Activated CD8-positive, alpha-beta memory T cell treated with anti-CD3 and anti-CD28 coated beads for 1 hour (primary cell): ENCODE results near the gene PLA2G3.
A peak's percentile ranks its signal among the peaks of the same experiment; 100 is the strongest.
"Not testable (repeated sequence)": the region's sequence is repeated elsewhere in the genome, so short reads cannot be mapped to it uniquely, and the experiment has no call there.

ENCODE experiments used
- DNase-seq, 2 donors: peaks; one replicate each; pipeline ENCODE4 v3.0.0-alpha.2; 2020; ENCODE audit warnings: low read depth in 1 of 2; ENCODE audit errors: extremely low read depth in 1 of 2

PLA2G3 gene

DNA sequence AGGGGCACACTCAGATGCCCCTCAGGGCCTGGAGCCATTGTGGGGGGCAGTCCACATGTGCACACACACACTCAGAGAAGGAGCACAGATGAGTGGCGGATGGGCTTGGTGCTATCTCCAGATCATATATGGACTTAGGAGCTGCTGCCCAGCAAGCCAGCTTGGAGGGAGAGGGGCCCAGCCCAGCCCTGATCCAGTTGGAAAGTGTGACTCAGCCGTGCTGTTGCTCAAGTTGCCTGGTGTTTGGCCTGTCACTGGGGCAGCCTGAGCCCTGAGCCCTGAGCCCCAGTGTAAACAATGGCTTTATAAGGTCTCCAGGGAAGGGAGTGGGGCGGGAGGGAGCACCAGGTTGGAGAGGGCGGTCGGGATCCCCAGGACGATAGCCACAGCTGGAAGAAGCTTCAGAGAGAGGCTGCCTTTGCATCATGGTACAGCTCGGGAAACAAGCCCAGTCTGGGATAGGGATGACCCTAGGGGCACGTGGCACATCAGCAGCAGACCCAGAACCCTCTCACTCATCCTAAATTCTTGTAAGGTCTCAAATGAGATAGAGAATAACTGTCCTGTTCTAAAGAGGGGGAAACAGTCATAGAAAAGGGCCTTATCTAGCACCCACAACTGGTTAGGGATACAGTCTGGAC, 37.7 kb downstream of the PLA2G3 start:
- DNase-seq, result no peak

DNA sequence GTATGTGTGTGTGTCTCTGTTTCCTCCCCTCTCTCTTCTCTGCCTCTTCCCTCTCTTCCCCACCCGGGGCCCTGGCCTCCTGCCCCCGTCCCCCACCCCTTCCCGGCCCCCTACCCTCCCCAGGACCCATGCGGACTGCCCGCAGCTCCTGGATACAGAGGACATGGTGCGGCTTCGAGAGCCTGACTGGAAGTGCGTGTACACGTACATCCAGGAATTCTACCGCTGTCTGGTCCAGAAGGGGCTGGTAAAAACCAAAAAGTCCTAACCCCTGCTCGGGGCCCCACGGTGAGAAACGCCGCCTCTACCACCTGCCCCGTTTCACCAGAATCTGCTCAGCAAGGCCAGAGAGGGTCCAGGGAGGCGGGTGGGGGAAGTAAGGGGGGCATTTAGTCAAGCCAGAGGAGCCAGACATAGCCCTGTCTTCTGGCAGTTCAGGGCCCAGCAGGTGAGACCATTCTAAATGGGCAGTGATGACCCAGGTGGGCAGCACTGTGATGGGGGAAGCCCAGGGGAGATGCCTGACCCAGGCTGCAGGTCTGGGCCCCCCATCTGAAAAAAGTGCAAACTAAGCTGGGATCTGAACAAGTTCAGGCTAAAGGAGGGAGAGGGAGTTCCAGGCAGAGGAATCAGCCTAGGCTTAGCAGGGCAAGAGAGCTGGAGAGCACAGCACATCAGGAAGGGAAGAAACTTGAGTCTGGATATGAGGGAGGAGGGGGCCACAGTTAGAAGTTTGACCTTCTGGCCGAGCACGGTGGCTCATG, 39.4 kb downstream of the PLA2G3 start:
- no peak for DNase-seq

DNA sequence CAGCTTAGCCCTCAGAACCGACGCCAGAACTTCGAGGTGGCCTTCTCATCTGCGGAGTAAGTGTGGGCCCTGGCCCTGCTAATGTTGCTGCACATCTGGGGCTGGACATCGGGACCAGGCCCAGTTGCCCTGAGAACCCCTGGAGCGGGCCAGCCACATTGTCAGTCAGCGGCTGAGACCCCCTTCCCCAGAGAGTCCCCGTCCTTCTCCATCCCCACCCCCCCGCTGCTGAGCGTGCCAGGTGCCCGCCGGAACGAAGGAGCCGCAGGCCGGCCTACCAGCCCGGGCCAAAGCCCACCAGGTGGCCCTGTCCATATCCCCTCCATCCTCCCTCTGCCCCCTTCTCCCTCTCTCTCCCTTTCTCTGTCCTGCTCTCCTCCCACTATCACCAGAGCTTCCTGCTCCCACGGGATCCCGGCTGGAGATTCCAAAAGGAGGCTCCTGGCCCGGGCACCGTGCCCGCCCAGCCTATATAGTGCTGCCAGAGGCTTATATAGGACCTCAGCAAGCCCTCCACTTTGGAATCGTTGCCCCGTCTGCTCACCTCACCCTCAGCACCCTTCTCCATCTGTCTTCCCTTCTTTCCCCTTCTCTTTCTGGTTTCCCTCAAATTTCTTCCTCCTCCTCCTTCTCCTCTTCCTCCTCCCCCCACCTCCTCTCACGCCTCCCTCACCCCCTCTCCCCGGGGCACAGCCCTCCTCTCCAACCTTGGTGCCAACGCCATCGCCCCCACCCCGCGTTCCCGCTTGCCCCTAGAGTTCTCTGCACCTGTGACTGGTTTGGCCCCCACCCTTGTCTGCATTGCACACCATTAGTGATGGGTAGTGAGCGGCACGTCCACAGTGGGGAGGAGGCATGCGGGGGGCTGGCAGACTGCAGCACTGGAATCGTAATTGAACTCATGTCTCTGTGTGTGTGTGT, 40.2 kb downstream of the PLA2G3 start:
- DNase-seq, result no peak

DNA sequence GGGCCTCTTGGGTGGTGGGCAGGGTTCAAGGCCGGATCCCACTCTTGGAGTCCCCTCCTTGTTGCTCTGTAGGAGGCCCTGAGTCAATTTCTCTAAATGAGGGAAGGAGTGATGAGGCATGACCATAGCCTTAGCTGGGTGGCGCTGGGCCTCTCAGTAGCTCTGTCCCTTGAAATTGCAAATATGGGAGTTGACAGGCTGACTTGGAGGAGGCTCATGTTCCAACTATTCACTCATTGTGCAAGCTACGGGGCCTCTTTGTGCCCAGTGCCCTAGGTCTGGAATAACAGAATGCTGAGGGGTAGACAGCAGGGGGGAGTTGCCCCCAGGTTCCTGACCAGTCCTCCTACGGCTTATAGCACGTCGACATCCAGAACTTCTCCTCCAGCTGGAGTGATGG, 40.9 kb downstream of the PLA2G3 start:
- no peak for DNase-seq

DNA sequence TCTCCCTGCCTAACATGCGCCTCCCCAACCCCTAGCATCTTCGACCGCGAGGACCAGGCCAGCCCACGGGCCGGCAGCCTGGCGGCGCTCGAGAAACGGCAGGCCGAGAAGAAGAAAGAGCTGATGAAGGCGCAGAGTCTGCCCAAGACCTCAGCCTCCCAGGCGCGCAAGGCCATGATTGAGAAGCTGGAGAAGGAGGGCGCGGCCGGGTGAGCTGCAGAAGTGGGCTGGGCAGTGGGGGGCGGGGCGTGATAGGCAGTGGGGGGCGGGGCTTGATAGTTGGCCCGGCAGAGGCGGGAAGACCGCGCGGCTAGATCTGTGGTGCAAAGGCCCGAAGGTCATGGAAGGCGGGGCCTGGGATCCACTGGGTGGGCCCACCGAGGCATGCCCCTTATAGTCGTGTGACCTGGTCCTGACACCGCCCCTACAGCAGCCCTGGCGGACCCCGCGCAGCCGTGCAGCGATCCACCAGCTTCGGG, 41.6 kb downstream of the PLA2G3 start:
- no peak for DNase-seq

DNA sequence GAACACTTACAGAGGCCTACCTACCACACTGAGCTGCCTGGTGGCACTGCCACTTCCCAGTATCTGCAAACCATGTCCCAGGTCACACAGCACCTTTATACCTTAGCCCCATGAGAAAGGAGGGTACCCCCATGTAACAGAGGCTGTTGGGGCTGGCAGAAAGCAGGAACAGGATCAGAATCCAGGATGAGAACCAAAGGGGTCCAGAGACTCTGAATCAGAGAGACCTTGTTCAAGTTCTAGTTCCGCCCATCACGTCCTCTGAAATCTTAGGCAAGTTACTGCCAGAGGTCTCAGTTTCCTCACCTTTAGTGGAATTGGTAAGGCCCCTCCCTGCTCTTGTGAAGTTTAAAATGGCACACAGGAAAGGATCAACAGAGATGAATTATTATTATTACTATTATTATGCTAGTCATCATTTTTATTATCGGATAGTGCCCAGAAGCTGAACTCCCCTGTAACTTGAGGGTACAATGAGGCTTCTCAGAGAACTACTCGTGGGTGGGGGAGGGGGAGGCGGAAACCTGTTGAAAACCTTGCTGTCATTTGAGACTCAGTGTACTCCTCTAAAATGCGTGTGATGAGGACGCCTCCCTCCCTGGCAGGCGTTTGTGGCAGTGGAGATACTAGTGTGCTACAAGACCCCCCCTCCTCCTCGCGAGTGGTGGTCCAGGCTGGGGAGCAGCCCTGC, 42.2 kb downstream of the PLA2G3 start:
- DNase-seq, result no peak

DNA sequence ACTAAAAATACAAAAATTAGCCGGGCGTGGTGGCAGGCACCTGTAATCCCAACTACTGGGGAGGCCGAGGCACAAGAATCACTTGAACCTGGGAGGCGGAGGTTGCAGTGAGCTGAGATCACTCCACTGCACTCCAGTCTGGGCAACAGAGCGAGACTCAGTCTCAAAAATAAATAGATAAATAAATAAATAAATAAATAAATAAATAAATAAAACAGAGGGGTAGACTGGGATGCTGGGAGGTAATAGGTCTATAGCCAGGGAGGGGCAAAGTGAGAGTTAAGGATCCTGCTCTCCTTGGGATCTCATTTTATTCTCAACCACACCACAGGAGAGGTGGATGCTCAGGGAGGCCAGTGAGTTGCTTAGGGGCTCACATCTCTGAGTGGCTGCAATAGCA, 42.8 kb downstream of the PLA2G3 start:
- DNase-seq, result not testable (repeated sequence)

DNA sequence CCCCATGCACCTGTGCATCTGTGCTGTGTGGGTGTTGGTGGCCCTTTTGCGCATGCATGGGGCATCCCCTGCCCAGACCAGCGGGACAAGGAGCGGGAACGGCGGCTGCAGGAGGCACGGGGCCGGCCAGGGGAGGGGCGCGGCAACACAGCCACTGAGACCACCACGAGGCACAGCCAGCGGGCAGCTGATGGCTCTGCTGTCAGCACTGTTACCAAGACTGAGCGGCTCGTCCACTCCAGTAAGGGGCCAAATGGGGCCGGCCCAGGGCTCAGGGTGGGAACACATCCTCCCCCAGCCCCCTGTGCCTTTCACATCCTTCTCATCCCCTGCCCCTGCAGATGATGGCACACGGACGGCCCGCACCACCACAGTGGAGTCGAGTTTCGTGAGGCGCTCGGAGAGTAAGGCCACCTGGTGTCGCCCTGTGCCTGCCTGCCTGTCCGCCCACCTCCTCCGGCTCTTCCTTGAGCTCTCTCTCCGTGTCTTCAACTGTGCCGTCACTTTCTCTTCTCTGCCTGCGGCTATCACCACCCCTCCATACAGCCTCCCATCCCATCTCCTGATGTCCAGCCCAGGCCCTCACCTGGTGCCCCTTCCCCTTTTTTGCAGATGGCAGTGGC, 43.5 kb downstream of the PLA2G3 start:
- no peak for DNase-seq

DNA sequence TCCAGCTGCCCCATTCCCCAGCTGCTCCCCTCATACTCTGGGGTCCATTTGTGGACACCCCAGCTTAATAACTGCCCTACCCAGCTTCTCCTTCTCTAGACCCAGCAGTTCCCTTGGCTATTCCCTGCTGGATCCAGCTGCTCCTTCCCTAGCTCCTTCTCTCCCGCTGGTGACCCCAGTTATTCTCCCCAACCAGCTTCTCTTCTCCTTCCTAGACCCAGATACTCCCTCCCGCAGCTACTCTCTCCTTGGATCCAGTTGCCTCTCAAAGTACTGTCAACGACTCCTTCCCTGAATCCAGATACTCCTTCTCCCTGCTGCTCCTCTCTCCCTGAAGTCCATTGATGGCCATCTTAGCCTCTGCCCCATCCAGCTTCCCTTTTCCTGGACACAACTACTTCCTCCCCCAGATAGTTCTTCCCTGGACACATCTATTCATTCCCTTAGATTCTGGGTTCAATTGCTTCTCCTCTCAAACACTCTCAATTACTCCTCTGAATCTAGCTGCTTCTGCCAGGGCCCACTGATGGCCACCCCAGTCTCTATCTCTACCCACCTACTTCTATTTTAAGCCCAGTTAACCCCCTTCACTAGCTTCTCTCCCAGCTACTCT, 44.6 kb downstream of the PLA2G3 start:
- no peak for DNase-seq

DNA sequence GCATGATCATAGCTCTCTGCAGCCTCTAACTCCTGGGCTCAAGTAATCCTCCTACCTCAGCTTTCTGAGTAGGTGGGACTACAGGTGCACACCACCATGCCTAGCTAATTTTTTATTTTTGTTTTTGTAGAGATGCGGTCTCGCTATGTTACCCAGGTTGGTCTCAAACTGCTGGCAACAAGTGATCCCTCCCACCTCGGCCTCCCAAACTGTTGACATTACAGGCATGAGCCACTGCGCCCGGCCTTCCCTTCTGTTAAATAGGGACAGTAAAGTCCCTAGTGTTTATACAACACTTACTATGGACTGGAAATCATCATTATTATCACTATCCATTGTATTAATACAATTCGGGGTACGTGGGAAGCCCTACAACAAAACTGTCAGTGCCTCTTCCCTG, 45.6 kb downstream of the PLA2G3 start:
- DNase-seq, result no peak

DNA sequence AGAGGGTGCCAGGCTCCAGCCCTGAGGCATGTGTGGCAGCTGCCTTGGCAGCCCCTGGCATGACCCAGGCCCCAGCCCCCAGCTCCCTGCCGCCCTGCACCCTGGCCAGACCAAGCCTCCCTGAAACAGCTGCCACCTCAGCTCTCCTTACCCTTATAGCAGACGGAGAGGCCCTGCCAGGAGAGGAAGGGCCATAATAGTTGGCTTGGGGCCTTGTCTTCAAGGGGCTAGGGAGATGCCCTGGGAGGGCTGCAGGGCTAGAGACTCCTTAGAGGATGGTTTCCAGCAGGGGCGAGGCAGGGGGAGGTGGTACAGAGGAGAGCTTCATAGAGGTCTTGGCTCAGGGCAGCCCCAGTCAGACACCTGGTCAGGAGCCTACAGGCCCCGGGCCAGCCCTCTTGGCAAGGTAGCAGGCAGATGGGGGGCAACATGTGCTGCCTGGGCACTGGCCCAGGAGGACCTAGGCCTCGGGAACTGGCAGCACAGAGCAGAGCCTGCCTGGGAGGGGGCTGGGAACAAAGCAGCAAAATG, 46.2 kb downstream of the PLA2G3 start:
- DNase-seq, result no peak

DNA sequence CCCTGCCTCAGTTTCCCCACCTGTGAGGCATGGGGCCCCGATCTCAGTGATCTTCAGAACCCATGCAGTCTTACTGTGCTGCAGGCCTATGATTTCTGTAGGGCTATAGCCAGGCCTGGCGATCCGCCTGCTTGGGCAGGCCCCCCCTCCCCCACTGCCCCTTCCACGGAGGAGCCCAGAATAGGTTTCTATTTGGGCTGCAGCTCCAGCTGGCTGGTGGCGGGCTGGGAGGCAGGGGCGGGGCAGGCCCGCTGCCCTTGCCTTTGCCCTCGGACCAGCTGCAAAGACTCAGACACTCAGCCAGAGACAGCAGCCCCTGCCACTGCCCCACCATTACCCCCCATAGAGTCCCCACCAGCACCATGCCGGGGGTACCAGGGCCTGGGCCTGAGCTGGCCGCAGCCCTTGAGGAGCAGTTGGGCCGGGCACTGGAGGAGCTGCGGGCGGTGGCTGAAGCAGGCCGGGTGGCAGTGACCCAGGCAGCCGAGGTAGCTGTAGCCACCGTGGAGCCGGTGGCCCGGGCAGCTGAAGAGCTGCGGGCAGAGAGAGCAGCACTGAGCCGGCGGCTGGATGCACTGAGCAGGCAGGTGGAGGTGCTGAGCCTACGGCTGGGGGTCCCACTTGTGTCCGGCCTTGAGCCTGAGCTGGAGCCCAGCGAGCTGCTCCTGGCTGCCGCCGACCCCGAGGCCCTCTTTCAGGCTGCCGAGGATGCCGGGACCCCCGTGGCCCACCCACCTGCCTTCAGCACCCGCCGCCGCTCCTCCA, 47.0 kb downstream of the PLA2G3 start:
- no peak for DNase-seq

DNA sequence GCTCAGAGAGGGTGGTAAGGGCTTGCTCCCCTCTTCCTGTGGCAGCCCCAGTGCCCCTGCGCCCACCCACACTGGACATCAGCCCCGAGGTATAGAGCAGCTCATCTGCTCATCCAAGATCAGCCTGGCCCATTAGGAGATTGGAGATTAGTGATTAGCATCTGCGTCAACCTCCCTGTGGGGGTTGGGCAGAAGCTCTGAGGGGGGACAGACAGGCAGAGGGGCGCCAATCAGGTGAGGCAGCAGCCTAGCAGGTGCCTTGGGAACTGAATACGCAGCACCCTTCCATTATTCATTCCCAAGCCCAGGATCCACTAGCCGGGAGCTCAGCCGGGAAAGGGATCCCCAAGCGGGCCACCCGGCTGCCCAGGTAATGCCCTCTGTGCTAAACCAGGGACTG, 48.1 kb downstream of the PLA2G3 start:
- no peak for DNase-seq

DNA sequence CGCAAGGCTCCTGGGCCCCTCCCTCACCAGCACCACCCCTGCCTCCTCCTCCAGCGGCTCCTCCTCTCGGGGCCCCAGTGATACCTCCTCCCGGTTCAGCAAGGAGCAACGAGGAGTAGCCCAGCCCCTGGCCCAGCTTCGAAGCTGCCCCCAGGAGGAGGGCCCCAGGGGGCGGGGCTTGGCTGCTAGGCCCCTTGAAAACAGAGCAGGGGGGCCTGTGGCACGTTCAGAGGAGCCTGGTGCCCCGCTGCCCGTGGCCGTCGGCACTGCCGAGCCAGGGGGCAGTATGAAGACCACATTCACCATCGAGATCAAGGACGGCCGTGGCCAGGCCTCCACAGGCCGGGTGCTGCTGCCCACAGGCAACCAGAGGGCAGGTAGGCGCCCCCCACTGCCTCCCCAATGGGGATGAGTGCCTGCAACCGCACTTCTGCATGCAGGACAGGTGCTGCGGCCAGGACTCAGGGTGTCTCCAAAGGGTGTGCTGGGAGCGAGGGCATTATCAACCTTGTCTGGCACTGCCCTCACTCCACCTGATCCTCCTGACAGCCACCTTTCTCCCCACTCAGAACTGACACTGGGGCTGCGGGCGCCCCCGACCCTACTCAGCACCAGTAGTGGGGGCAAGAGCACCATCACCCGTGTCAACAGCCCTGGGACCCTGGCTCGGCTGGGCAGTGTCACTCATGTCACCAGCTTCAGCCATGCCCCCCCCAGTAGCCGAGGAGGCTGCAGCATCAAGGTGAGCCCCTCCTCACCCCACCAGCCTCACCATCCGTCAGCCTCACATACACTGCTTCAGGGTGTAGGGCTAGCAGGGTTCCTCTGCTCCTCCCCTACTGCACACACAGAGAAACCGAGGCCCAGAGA, 49.0 kb downstream of the PLA2G3 start:
- DNase-seq, result no peak

DNA sequence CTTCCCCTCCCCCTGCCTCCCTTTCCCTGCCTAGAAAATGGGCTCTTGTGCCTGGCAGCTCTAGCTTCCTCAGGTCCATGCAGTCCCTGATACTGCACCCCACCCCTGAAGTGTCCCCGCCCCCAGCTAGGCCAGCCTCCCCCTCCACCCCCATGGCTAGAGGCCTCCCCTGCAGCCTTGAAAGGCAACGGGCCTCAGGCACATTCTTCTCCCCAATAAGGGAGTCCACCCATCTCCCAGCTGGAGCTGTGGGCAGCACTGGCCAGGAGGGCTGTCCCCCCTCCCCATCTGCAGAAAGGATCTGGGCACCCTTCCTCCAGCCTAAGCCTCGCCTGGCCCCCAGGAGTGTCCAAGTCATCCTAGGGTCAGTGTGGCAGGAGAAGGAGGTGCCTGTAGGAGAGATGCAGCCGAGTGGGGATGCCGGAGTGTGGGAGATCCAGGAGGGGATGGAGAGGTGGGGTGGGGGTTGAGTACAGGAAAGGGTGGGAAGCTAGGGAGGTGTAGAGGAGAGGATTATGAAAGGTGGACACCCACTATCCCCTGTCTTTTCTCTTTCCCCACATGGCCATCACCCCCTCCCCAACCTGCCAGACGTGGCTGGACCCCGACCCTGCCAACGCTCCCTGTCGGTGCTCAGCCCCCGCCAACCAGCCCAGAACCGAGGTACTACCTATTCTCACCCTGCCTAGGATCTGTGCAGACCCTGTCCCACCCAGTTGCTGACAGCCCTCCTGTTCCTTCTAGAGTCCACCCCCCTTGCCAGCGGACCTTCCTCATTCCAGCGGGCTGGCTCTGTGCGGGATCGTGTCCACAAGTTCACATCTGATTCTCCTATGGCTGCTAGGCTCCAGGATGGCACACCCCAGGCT, 49.9 kb downstream of the PLA2G3 start:
- DNase-seq, result no peak

DNA sequence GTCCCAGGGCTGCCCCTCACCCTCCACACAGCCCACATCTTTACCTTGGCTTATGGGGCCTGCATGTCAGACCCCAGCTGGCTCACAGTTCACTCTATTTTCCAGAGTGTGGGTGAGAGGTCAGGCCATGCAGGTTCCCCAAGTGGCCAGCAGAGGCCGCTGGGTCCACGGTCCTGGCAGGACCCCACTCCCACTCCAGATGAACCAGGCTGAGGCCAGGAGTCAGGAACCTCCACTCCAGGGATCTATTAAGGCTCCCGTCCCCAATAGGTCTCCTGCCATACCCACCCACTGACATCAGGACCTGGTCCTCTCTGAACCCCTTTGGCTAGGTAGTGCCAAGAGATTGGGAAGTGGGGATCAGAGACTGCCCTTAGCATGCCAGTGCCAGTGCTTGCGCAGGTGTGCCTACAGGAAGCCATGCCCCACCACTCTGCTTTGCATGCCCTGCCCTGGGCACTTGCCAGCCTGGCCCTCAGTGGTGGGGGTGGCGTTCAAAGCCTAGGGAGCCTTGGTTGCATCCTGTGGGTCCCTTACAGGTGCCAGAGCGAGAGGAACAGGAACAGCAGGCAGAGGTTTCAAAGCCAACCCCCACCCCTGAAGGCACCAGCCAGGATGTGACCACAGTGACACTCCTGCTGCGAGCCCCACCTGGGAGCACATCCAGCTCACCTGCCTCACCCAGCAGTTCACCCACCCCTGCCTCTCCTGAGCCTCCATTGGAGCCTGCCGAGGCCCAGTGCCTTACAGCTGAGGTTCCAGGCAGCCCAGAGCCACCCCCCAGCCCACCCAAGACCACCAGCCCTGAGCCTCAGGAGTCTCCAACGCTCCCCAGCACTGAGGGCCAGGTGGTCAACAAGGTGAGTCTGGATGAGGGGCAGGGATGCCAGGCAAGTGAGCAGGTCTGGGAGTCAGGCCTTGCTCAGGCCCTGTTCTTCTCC, 50.9 kb downstream of the PLA2G3 start:
- DNase-seq, result peak in 1 of 2 donors; percentile 22
